GM21515 (cell line): ENCODE results near the gene ACOXL.

Experiments used
- ATAC-seq: cut with Tn5 transposase; IDR thresholded peaks from one replicate; pipeline ENCODE4 v1.9.1; 2021; ENCODE audit not compliant: unreplicated experiment

ACOXL gene

GRCh38 chr2:110718382-110718781 lies 14.0 kb upstream of the ACOXL start:
- ATAC-seq: no peak

- no peak for ATAC-seq
These were observed 13.4 kb upstream of the ACOXL start for GRCh38 chr2:110718990-110719389.

GRCh38 chr2:110720547-110720946 lies 11.8 kb upstream of the ACOXL start:
- no peak for ATAC-seq

- ATAC-seq: no peak
These were observed 7.6 kb upstream of the ACOXL start for GRCh38 chr2:110724820-110725219.

GRCh38 chr2:110725370-110725769 lies 7.0 kb upstream of the ACOXL start:
- no peak for ATAC-seq

GRCh38 chr2:110725859-110726258 lies 6.5 kb upstream of the ACOXL start:
- ATAC-seq: no peak

GRCh38 chr2:110726285-110726684 lies 6.1 kb upstream of the ACOXL start:
- ATAC-seq: no peak

- no peak for ATAC-seq
These were observed 4.5 kb upstream of the ACOXL start for GRCh38 chr2:110727923-110728322.

GRCh38 chr2:110729106-110729505 lies 3.3 kb upstream of the ACOXL start:
- ATAC-seq: no peak

GRCh38 chr2:110731064-110731463 lies 1.3 kb upstream of the ACOXL start:
- ATAC-seq: no peak

- no peak for ATAC-seq
These were observed 3.0 kb downstream of the ACOXL start for GRCh38 chr2:110735366-110735765.

GRCh38 chr2:110737783-110738182 lies 5.4 kb downstream of the ACOXL start:
- no peak for ATAC-seq

- no peak for ATAC-seq
These were observed 8.5 kb downstream of the ACOXL start for GRCh38 chr2:110740747-110741349.

GRCh38 chr2:110741491-110741980 lies 9.2 kb downstream of the ACOXL start:
- ATAC-seq: no peak

GRCh38 chr2:110742412-110742811 lies 10.0 kb downstream of the ACOXL start:
- ATAC-seq: no peak

- no peak for ATAC-seq
These were observed 11.2 kb downstream of the ACOXL start for GRCh38 chr2:110743600-110743999.

GRCh38 chr2:110744429-110744828 lies 12.1 kb downstream of the ACOXL start:
- no peak for ATAC-seq

- no peak for ATAC-seq
These were observed 12.7 kb downstream of the ACOXL start for GRCh38 chr2:110745048-110745447.

GRCh38 chr2:110746586-110747521 lies 14.5 kb downstream of the ACOXL start:
- ATAC-seq: no peak

GRCh38 chr2:110747522-110748488 lies 15.4 kb downstream of the ACOXL start:
- ATAC-seq: no peak

GRCh38 chr2:110748489-110748867 lies 16.1 kb downstream of the ACOXL start:
- peak; percentile 96 for ATAC-seq
